Activated CD8-positive, alpha-beta memory T cell treated with anti-CD3 and anti-CD28 coated beads, Interleukin-2, amount 50 U/mL, for 24 hours (primary cell): ENCODE data around the gene OR7G1.

Experiments
- DNase-seq: peaks from one replicate; pipeline ENCODE4 v3.0.0-alpha.2; 2020; ENCODE audit errors: extremely low read depth

Gene OR7G1

GRCh38 chr19:9115307-9115813 lies at the start of gene OR7G1:
TSS of gene OR7G1 (minus strand) at chr19:9115763. CDS start at chr19:9115763, 0 bp downstream.
- DNase-seq, result no peak

- DNase-seq, result no peak
Observed at GRCh38 chr19:9165261-9165660, 49.7 kb upstream of the OR7G1 start.

- no peak for DNase-seq
Observed at GRCh38 chr19:9161427-9161826, 45.9 kb upstream of the OR7G1 start.

- DNase-seq, result no peak
Observed at GRCh38 chr19:9159891-9160290, 44.3 kb upstream of the OR7G1 start.

GRCh38 chr19:9156304-9156703 lies 40.7 kb upstream of the OR7G1 start:
- DNase-seq, result no peak

GRCh38 chr19:9155591-9155990 lies 40.0 kb upstream of the OR7G1 start:
- no peak for DNase-seq

GRCh38 chr19:9151367-9151766 lies 35.8 kb upstream of the OR7G1 start:
- DNase-seq, result no peak

- no peak for DNase-seq
Observed at GRCh38 chr19:9150650-9151049, 35.1 kb upstream of the OR7G1 start.

GRCh38 chr19:9149997-9150396 lies 34.4 kb upstream of the OR7G1 start:
- DNase-seq, result no peak

GRCh38 chr19:9148697-9149096 lies 33.1 kb upstream of the OR7G1 start:
- no peak for DNase-seq

GRCh38 chr19:9146882-9147281 lies 31.3 kb upstream of the OR7G1 start:
- DNase-seq, result no peak

GRCh38 chr19:9144920-9145319 lies 29.4 kb upstream of the OR7G1 start:
- no peak for DNase-seq

- DNase-seq, result peak; percentile 84
Observed at GRCh38 chr19:9140159-9140874, 24.8 kb upstream of the OR7G1 start, which contains the start of gene ZNF317. TSS of gene ZNF317 (plus strand) at chr19:9140397. CDS start at chr19:9156017, 15,620 bp downstream.

- DNase-seq, result no peak
Observed at GRCh38 chr19:9139609-9140158, 24.1 kb upstream of the OR7G1 start.

- no peak for DNase-seq
Observed at GRCh38 chr19:9132422-9132821, 16.9 kb upstream of the OR7G1 start.

- DNase-seq, result no peak
Observed at GRCh38 chr19:9130965-9131364, 15.4 kb upstream of the OR7G1 start.

GRCh38 chr19:9128171-9128570 lies 12.6 kb upstream of the OR7G1 start:
- DNase-seq, result no peak

- DNase-seq, result no peak
Observed at GRCh38 chr19:9126900-9127405, 11.4 kb upstream of the OR7G1 start, which contains the start of gene OR7G3. TSS of gene OR7G3 (minus strand) at chr19:9126950. CDS start at chr19:9126950, 0 bp downstream.

GRCh38 chr19:9116547-9116946 lies 984 bp upstream of the OR7G1 start:
- DNase-seq, result no peak

- no peak for DNase-seq
Observed at GRCh38 chr19:9109959-9110358, 5.6 kb downstream of the OR7G1 start.

- DNase-seq, result no peak
Observed at GRCh38 chr19:9107375-9107774, 8.2 kb downstream of the OR7G1 start, which contains the start of gene OR7G2. TSS of gene OR7G2 (minus strand) at chr19:9107475. CDS start at chr19:9103243, 4,232 bp downstream.

GRCh38 chr19:9086761-9087160 lies 28.8 kb downstream of the OR7G1 start, which contains the start of gene OR1M1:
TSS of gene OR1M1 (plus strand) at chr19:9087061. CDS start at chr19:9093245, 6,184 bp downstream.
- DNase-seq, result no peak

- DNase-seq, result no peak
Observed at GRCh38 chr19:9078651-9079050, 36.9 kb downstream of the OR7G1 start.
